GM23338 (cell line): Measurements from ENCODE around the gene ARPC5.
"Not testable (repeated sequence)": the region's sequence is repeated elsewhere in the genome, so short reads cannot be mapped to it uniquely, and the experiment has no call there.

Experiments
- CREB1 ChIP-seq: fragments of 250-450 bp; sonication (Bioruptor Pico); IDR thresholded peaks from 2 replicates; pipeline ENCODE4 v1.5.0; 2020; ENCODE audit warnings: low read depth, mild to moderate bottlenecking, moderate library complexity
- EZH2 ChIP-seq: fragments of 200-600 bp; sonication (generic); IDR thresholded peaks from one replicate; pipeline ENCODE4 v1.8.0; 2017; ENCODE audit warnings: antibody characterized with exemption, mild to moderate bottlenecking, low read depth; ENCODE audit not compliant: unreplicated experiment
- EZH2phosphoT487 ChIP-seq: fragments of 200-600 bp; sonication (generic); IDR thresholded peaks from one replicate; pipeline ENCODE4 v1.8.1; 2018; ENCODE audit warnings: antibody characterized with exemption; ENCODE audit not compliant: unreplicated experiment
- JUNB ChIP-seq: IDR thresholded peaks from one replicate; pipeline ENCODE4 v1.6.1; 2016; ENCODE audit warnings: antibody characterized with exemption; ENCODE audit not compliant: unreplicated experiment
- POLR2AphosphoS5 ChIP-seq: IDR thresholded peaks from 2 replicates; pipeline ENCODE4 v1.6.1; 2016; ENCODE audit warnings: antibody characterized with exemption, low read depth
- STAT1 ChIP-seq: IDR thresholded peaks from one replicate; pipeline ENCODE4 v1.6.1; 2016; ENCODE audit warnings: antibody characterized with exemption; ENCODE audit not compliant: unreplicated experiment
- TF ChIP-seq, protein P1 (sequence below): IDR thresholded peaks from one replicate; pipeline ENCODE4 v1.6.1; 2018; ENCODE audit warnings: antibody characterized with exemption; ENCODE audit not compliant: unreplicated experiment
- TF ChIP-seq, protein P2 (sequence below), 2 experiments: fragments of 200-600 bp in 1 of 2; sonication (generic) in 1 of 2; conservative IDR thresholded peaks; 2 replicates each; pipeline versions ENCODE4 v1.5.1 to v1.6.1; 2016 to 2017; ENCODE audit warnings: antibody characterized with exemption in 2 of 2, low read depth in 2 of 2, mild to moderate bottlenecking in 2 of 2, moderate library complexity in 1 of 2

- not testable (repeated sequence) for TF ChIP-seq JUNB; POLR2AphosphoS5; CREB1 (CRISPR knock-in tag); EZH2phosphoT487; EZH2; STAT1
- TF ChIP-seq, protein P1, sequence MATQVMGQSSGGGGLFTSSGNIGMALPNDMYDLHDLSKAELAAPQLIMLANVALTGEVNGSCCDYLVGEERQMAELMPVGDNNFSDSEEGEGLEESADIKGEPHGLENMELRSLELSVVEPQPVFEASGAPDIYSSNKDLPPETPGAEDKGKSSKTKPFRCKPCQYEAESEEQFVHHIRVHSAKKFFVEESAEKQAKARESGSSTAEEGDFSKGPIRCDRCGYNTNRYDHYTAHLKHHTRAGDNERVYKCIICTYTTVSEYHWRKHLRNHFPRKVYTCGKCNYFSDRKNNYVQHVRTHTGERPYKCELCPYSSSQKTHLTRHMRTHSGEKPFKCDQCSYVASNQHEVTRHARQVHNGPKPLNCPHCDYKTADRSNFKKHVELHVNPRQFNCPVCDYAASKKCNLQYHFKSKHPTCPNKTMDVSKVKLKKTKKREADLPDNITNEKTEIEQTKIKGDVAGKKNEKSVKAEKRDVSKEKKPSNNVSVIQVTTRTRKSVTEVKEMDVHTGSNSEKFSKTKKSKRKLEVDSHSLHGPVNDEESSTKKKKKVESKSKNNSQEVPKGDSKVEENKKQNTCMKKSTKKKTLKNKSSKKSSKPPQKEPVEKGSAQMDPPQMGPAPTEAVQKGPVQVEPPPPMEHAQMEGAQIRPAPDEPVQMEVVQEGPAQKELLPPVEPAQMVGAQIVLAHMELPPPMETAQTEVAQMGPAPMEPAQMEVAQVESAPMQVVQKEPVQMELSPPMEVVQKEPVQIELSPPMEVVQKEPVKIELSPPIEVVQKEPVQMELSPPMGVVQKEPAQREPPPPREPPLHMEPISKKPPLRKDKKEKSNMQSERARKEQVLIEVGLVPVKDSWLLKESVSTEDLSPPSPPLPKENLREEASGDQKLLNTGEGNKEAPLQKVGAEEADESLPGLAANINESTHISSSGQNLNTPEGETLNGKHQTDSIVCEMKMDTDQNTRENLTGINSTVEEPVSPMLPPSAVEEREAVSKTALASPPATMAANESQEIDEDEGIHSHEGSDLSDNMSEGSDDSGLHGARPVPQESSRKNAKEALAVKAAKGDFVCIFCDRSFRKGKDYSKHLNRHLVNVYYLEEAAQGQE, result not testable (repeated sequence)
- TF ChIP-seq, protein P2, sequence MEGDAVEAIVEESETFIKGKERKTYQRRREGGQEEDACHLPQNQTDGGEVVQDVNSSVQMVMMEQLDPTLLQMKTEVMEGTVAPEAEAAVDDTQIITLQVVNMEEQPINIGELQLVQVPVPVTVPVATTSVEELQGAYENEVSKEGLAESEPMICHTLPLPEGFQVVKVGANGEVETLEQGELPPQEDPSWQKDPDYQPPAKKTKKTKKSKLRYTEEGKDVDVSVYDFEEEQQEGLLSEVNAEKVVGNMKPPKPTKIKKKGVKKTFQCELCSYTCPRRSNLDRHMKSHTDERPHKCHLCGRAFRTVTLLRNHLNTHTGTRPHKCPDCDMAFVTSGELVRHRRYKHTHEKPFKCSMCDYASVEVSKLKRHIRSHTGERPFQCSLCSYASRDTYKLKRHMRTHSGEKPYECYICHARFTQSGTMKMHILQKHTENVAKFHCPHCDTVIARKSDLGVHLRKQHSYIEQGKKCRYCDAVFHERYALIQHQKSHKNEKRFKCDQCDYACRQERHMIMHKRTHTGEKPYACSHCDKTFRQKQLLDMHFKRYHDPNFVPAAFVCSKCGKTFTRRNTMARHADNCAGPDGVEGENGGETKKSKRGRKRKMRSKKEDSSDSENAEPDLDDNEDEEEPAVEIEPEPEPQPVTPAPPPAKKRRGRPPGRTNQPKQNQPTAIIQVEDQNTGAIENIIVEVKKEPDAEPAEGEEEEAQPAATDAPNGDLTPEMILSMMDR (conservative IDR thresholded peaks at IDR 0.05; ENCODE audit: low read depth in 2 of 2), result not testable (repeated sequence)
These were observed 22.6 kb downstream of the ARPC5 start for GRCh38 chr1:183612975-183613374.
